ENCODE results near the gene MTR.

The MTR gene

GRCh38 chr1:236858165-236858564 lies 63.1 kb downstream of the MTR start:
- no peaks in the 10 kb centered on the region for H3K27me3 Mint-ChIP-seq
- no peaks in the 10 kb centered on the region for H3K9me3 Mint-ChIP-seq (ENCODE audit: low read depth)
- H3K4me3 Mint-ChIP-seq = no peak overlapping the region
- peaks cover 29% of the 10 kb centered on the region for H3K36me3 Mint-ChIP-seq
- peaks cover 30% of the 10 kb centered on the region for H3K4me1 Mint-ChIP-seq (ENCODE audit: low read depth)
- no peak overlapping the region for H3K27ac Mint-ChIP-seq

GRCh38 chr1:236860101-236860500 lies 65.0 kb downstream of the MTR start:
- Mint-ChIP-seq H3K27ac (no peak overlapping the region), H3K36me3 (peaks cover 24% of the 10 kb centered on the region), H3K9me3 (ENCODE audit: low read depth) (no peaks in the 10 kb centered on the region), H3K4me3 (no peak overlapping the region), H3K4me1 (ENCODE audit: low read depth) (peaks cover 31% of the 10 kb centered on the region), H3K27me3 (no peaks in the 10 kb centered on the region)

GRCh38 chr1:236860674-236861073 lies 65.6 kb downstream of the MTR start:
- Mint-ChIP-seq H3K4me1 (ENCODE audit: low read depth) (peaks cover 31% of the 10 kb centered on the region), H3K27me3 (no peaks in the 10 kb centered on the region), H3K4me3 (no peak overlapping the region), H3K27ac (no peak overlapping the region), H3K36me3 (peaks cover 24% of the 10 kb centered on the region), H3K9me3 (ENCODE audit: low read depth) (no peaks in the 10 kb centered on the region)

- Mint-ChIP-seq H3K27ac (peak overlapping the region; percentile 77), H3K4me3 (peak overlapping the region; percentile 31), H3K36me3 (peaks cover 26% of the 10 kb centered on the region), H3K4me1 (ENCODE audit: low read depth) (peaks cover 31% of the 10 kb centered on the region), H3K9me3 (ENCODE audit: low read depth) (no peaks in the 10 kb centered on the region), H3K27me3 (no peaks in the 10 kb centered on the region)
Measured at GRCh38 chr1:236861560-236862218, 66.6 kb downstream of the MTR start.

GRCh38 chr1:236862219-236862591 lies 67.1 kb downstream of the MTR start:
- Mint-ChIP-seq H3K4me3 (peak overlapping the region; percentile 15), H3K4me1 (ENCODE audit: low read depth) (peaks cover 31% of the 10 kb centered on the region), H3K9me3 (ENCODE audit: low read depth) (no peaks in the 10 kb centered on the region), H3K27me3 (no peaks in the 10 kb centered on the region), H3K27ac (peak overlapping the region; percentile 77), H3K36me3 (peaks cover 26% of the 10 kb centered on the region)

GRCh38 chr1:236862615-236863211 lies 67.6 kb downstream of the MTR start:
- H3K27me3 Mint-ChIP-seq = no peaks in the 10 kb centered on the region
- H3K9me3 Mint-ChIP-seq (ENCODE audit: low read depth) = no peaks in the 10 kb centered on the region
- H3K4me1 Mint-ChIP-seq (ENCODE audit: low read depth) = peaks cover 30% of the 10 kb centered on the region
- H3K36me3 Mint-ChIP-seq = peaks cover 22% of the 10 kb centered on the region
- peak overlapping the region; percentile 59 for H3K27ac Mint-ChIP-seq
- peak overlapping the region; percentile 25 for H3K4me3 Mint-ChIP-seq

- Mint-ChIP-seq H3K27me3 (no peaks in the 10 kb centered on the region), H3K9me3 (ENCODE audit: low read depth) (no peaks in the 10 kb centered on the region), H3K27ac (no peak overlapping the region), H3K36me3 (peaks cover 14% of the 10 kb centered on the region), H3K4me1 (ENCODE audit: low read depth) (peaks cover 30% of the 10 kb centered on the region), H3K4me3 (no peak overlapping the region)
Measured at GRCh38 chr1:236864211-236864610, 69.1 kb downstream of the MTR start.

GRCh38 chr1:236864996-236865817 lies 70.1 kb downstream of the MTR start:
- peaks cover 28% of the 10 kb centered on the region for H3K4me1 Mint-ChIP-seq (ENCODE audit: low read depth)
- H3K27ac Mint-ChIP-seq = peak overlapping the region; percentile 66
- H3K4me3 Mint-ChIP-seq = no peak overlapping the region
- no peaks in the 10 kb centered on the region for H3K27me3 Mint-ChIP-seq
- peaks cover 10% of the 10 kb centered on the region for H3K36me3 Mint-ChIP-seq
- H3K9me3 Mint-ChIP-seq (ENCODE audit: low read depth) = no peaks in the 10 kb centered on the region

- Mint-ChIP-seq H3K4me3 (no peak overlapping the region), H3K9me3 (ENCODE audit: low read depth) (no peaks in the 10 kb centered on the region), H3K27me3 (no peaks in the 10 kb centered on the region), H3K36me3 (peaks cover 12% of the 10 kb centered on the region), H3K27ac (peak overlapping the region; percentile 66), H3K4me1 (ENCODE audit: low read depth) (peaks cover 25% of the 10 kb centered on the region)
Measured at GRCh38 chr1:236865818-236866155, 70.7 kb downstream of the MTR start.

GRCh38 chr1:236868625-236869467 lies 73.8 kb downstream of the MTR start:
- no peak overlapping the region for H3K4me3 Mint-ChIP-seq
- H3K27ac Mint-ChIP-seq = no peak overlapping the region
- H3K36me3 Mint-ChIP-seq = peaks cover 16% of the 10 kb centered on the region

GRCh38 chr1:236869911-236870310 lies 74.8 kb downstream of the MTR start:
- Mint-ChIP-seq H3K27ac (no peak overlapping the region), H3K36me3 (peaks cover 19% of the 10 kb centered on the region), H3K27me3 (no peaks in the 10 kb centered on the region), H3K4me3 (no peak overlapping the region), H3K4me1 (ENCODE audit: low read depth) (no peaks in the 10 kb centered on the region), H3K9me3 (ENCODE audit: low read depth) (no peaks in the 10 kb centered on the region)

More at GRCh38 chr1:236868625-236869467, 73.8 kb downstream of the MTR start:
- H3K9me3 Mint-ChIP-seq (ENCODE audit: low read depth) = no peaks in the 10 kb centered on the region
- H3K27me3 Mint-ChIP-seq = no peaks in the 10 kb centered on the region
- no peaks in the 10 kb centered on the region for H3K4me1 Mint-ChIP-seq (ENCODE audit: low read depth)

- H3K4me1 Mint-ChIP-seq (ENCODE audit: low read depth) = no peaks in the 10 kb centered on the region
- no peaks in the 10 kb centered on the region for H3K27me3 Mint-ChIP-seq
- peaks cover 20% of the 10 kb centered on the region for H3K36me3 Mint-ChIP-seq
- H3K4me3 Mint-ChIP-seq = no peak overlapping the region
- H3K27ac Mint-ChIP-seq = no peak overlapping the region
- H3K9me3 Mint-ChIP-seq (ENCODE audit: low read depth) = no peaks in the 10 kb centered on the region
Measured at GRCh38 chr1:236870721-236871120, 75.6 kb downstream of the MTR start.

- peaks cover 20% of the 10 kb centered on the region for H3K36me3 Mint-ChIP-seq
- no peaks in the 10 kb centered on the region for H3K27me3 Mint-ChIP-seq
- no peaks in the 10 kb centered on the region for H3K4me1 Mint-ChIP-seq (ENCODE audit: low read depth)
Measured at GRCh38 chr1:236872075-236872666, 77.1 kb downstream of the MTR start.

GRCh38 chr1:236875975-236876374 lies 80.9 kb downstream of the MTR start:
- no peak overlapping the region for H3K27ac Mint-ChIP-seq
- no peaks in the 10 kb centered on the region for H3K4me1 Mint-ChIP-seq (ENCODE audit: low read depth)
- no peak overlapping the region for H3K4me3 Mint-ChIP-seq
- no peaks in the 10 kb centered on the region for H3K9me3 Mint-ChIP-seq (ENCODE audit: low read depth)
- no peaks in the 10 kb centered on the region for H3K27me3 Mint-ChIP-seq
- peaks cover 17% of the 10 kb centered on the region for H3K36me3 Mint-ChIP-seq

More at GRCh38 chr1:236872075-236872666, 77.1 kb downstream of the MTR start:
- no peaks in the 10 kb centered on the region for H3K9me3 Mint-ChIP-seq (ENCODE audit: low read depth)
- no peak overlapping the region for H3K27ac Mint-ChIP-seq
- H3K4me3 Mint-ChIP-seq = no peak overlapping the region
